Neural cell (in vitro differentiated cells): Measurements from ENCODE around the gene PKDCC.

ENCODE experiments used
- CTCF ChIP-seq: fragments of 450-650 bp; IDR thresholded peaks from 2 replicates; pipeline ENCODE4 v1.5.1; 2014; ENCODE audit warnings: antibody characterized with exemption, mild to moderate bottlenecking, moderate library complexity; ENCODE audit not compliant: poor library complexity, severe bottlenecking
- EP300 ChIP-seq: fragments of 450-650 bp; conservative IDR thresholded peaks from 2 replicates; pipeline ENCODE4 v1.6.1; 2014; ENCODE audit warnings: antibody characterized with exemption, mild to moderate bottlenecking, moderate library complexity; ENCODE audit not compliant: poor library complexity, severe bottlenecking
- EZH2 ChIP-seq: fragments of 200-600, 300-800 bp; shearing (Covaris generic), sonication (generic); IDR thresholded peaks from 2 replicates; pipeline ENCODE4 v1.6.1; 2014; ENCODE audit warnings: antibody characterized with exemption, low read length, borderline replicate concordance, mild to moderate bottlenecking; ENCODE audit not compliant: insufficient read depth, poor library complexity, severe bottlenecking
- MXI1 ChIP-seq: fragments of 450-650 bp; conservative IDR thresholded peaks from 2 replicates; pipeline ENCODE4 v1.6.1; 2014; ENCODE audit warnings: antibody characterized with exemption, mild to moderate bottlenecking; ENCODE audit not compliant: poor library complexity, severe bottlenecking
- POLR2AphosphoS5 ChIP-seq: IDR thresholded peaks from 2 replicates; pipeline ENCODE4 v1.6.1; 2012
- RAD21 ChIP-seq: fragments of 450-650 bp; conservative IDR thresholded peaks from 2 replicates; pipeline ENCODE4 v1.6.1; 2014; ENCODE audit warnings: antibody characterized with exemption, mild to moderate bottlenecking, moderate library complexity
- REST ChIP-seq: IDR thresholded peaks from 2 replicates; pipeline ENCODE4 v1.6.1; 2012; ENCODE audit warnings: borderline replicate concordance
- SMC3 ChIP-seq: fragments of 450-650 bp; conservative IDR thresholded peaks from 2 replicates; pipeline ENCODE4 v1.6.1; 2014; ENCODE audit warnings: antibody characterized with exemption, mild to moderate bottlenecking, moderate library complexity; ENCODE audit not compliant: poor library complexity
- TAF1 ChIP-seq: IDR thresholded peaks from 2 replicates; pipeline ENCODE4 v1.6.1; 2012; ENCODE audit warnings: low read depth

- TF ChIP-seq CTCF, result no peak
- TF ChIP-seq EZH2, result no peak
- no peak for TF ChIP-seq REST
- no peak for TF ChIP-seq MXI1
- TF ChIP-seq EP300, result no peak
- no peak for TF ChIP-seq POLR2AphosphoS5
- TF ChIP-seq SMC3, result no peak
- no peak for TF ChIP-seq TAF1
- no peak for TF ChIP-seq RAD21
Observed at GRCh38 chr2:42092084-42092996, 44.5 kb downstream of the PKDCC start.
